Measurements from ENCODE around the gene HNRNPM. TPM values are rescaled to one million over a fixed set of nuclear protein-coding genes. Genes with fewer than 3 reads are reported as not detected.

The HNRNPM gene
- total RNA-seq, 1 experiment from 2014 or later = 204 TPM

- H3K9me3 Mint-ChIP-seq (ENCODE audit: low read depth, unreplicated experiment) = no peaks in the 10 kb centered on the region
- no peak overlapping the region for H3K27ac Mint-ChIP-seq (ENCODE audit: unreplicated experiment)
- H3K4me3 Mint-ChIP-seq (ENCODE audit: low read depth, unreplicated experiment) = peak overlapping the region; percentile 24
- peak; percentile 53 for DNase-seq
- H3K36me3 Mint-ChIP-seq (ENCODE audit: insufficient read depth, unreplicated experiment) = peaks cover 41% of the 10 kb centered on the region
- H3K27me3 Mint-ChIP-seq (ENCODE audit: unreplicated experiment) = no peaks in the 10 kb centered on the region
- TF ChIP-seq CTCF (IDR thresholded peaks at IDR 0.05; ENCODE audit: unreplicated experiment) = no peak
- CTCF ChIA-PET = interaction anchor here (0.5 to 1.6 kb wide), 3 partner anchors 39 to 88 kb away, joined by 3 to 7 read pairs (median 4); partner anchors contain the start of genes MARCHF2 and ZNF414
- intact Hi-C loops (cut with micrococcal nuclease; ENCODE audit: unreplicated experiment) = no loop called here
- no TSS peak for BruUV-seq (replicated peaks)
- H3K4me1 Mint-ChIP-seq (ENCODE audit: low read depth, unreplicated experiment) = peaks cover 25% of the 10 kb centered on the region
Observed at GRCh38 chr19:8451885-8452284, 7.1 kb downstream of the HNRNPM start.

GRCh38 chr19:8452446-8453123, 7.8 kb downstream of the HNRNPM start:
- TF ChIP-seq CTCF (IDR thresholded peaks at IDR 0.05; ENCODE audit: unreplicated experiment) = no peak
- peaks cover 18% of the 10 kb centered on the region for H3K4me1 Mint-ChIP-seq (ENCODE audit: low read depth, unreplicated experiment)
- BruUV-seq (replicated peaks) = no TSS peak
- H3K4me3 Mint-ChIP-seq (ENCODE audit: low read depth, unreplicated experiment) = no peak overlapping the region
- intact Hi-C loops (cut with micrococcal nuclease; ENCODE audit: unreplicated experiment) = no loop called here
- CTCF ChIA-PET = interaction anchor here (0.5 to 1.6 kb wide), 2 partner anchors 39 to 89 kb away, joined by 4 to 7 read pairs; partner anchors contain the start of gene MARCHF2
- peaks cover 34% of the 10 kb centered on the region for H3K36me3 Mint-ChIP-seq (ENCODE audit: insufficient read depth, unreplicated experiment)
- H3K27ac Mint-ChIP-seq (ENCODE audit: unreplicated experiment) = no peak overlapping the region
- H3K9me3 Mint-ChIP-seq (ENCODE audit: low read depth, unreplicated experiment) = no peaks in the 10 kb centered on the region
- no peaks in the 10 kb centered on the region for H3K27me3 Mint-ChIP-seq (ENCODE audit: unreplicated experiment)
- no peak for DNase-seq

GRCh38 chr19:8453616-8454015, 8.8 kb downstream of the HNRNPM start:
- Mint-ChIP-seq H3K4me3 (ENCODE audit: low read depth, unreplicated experiment) (no peak overlapping the region), H3K4me1 (ENCODE audit: low read depth, unreplicated experiment) (peaks cover 24% of the 10 kb centered on the region), H3K9me3 (ENCODE audit: low read depth, unreplicated experiment) (no peaks in the 10 kb centered on the region), H3K27me3 (ENCODE audit: unreplicated experiment) (no peaks in the 10 kb centered on the region), H3K36me3 (ENCODE audit: insufficient read depth, unreplicated experiment) (peaks cover 29% of the 10 kb centered on the region), H3K27ac (ENCODE audit: unreplicated experiment) (no peak overlapping the region)
- CTCF ChIA-PET = no interaction called here
- TF ChIP-seq CTCF (IDR thresholded peaks at IDR 0.05; ENCODE audit: unreplicated experiment) = no peak
- no TSS peak for BruUV-seq (replicated peaks)
- no peak for DNase-seq
- intact Hi-C loops (cut with micrococcal nuclease; ENCODE audit: unreplicated experiment) = no loop called here

GRCh38 chr19:8454218-8454617, 9.4 kb downstream of the HNRNPM start:
- TF ChIP-seq CTCF (IDR thresholded peaks at IDR 0.05; ENCODE audit: unreplicated experiment) = no peak
- Mint-ChIP-seq H3K4me3 (ENCODE audit: low read depth, unreplicated experiment) (no peak overlapping the region), H3K4me1 (ENCODE audit: low read depth, unreplicated experiment) (peaks cover 28% of the 10 kb centered on the region), H3K27ac (ENCODE audit: unreplicated experiment) (no peak overlapping the region), H3K9me3 (ENCODE audit: low read depth, unreplicated experiment) (no peaks in the 10 kb centered on the region), H3K27me3 (ENCODE audit: unreplicated experiment) (no peaks in the 10 kb centered on the region), H3K36me3 (ENCODE audit: insufficient read depth, unreplicated experiment) (peaks cover 29% of the 10 kb centered on the region)
- intact Hi-C loops (cut with micrococcal nuclease; ENCODE audit: unreplicated experiment) = no loop called here
- no peak for DNase-seq
- CTCF ChIA-PET = no interaction called here
- BruUV-seq (replicated peaks) = no TSS peak
